IMR-90 (cell line): ENCODE measurements around the gene PLPP6. TPM values are rescaled to one million over a fixed set of nuclear protein-coding genes. Genes with fewer than 3 reads are reported as not detected.
A peak's percentile ranks its signal among the peaks of the same experiment; 100 is the strongest.

ENCODE experiments used
- ATAC-seq: fragments of 200-7000 bp; cut with Tn5 transposase; 2 replicates; pipeline ENCODE4 v1.9.1; 2020; ENCODE audit warnings: low read depth, mild to moderate bottlenecking, moderate library complexity
- BruUV-seq: library from RNA; stranded (reverse); fragments of 400-500 nt; replicated peaks from 2 replicates; lab custom pipeline; 2021; lab: Mats Ljungman, UMichigan
- CTCF ChIA-PET: fragments of 300-600 bp; formaldehyde crosslinking; extraction: SDS; loops from one replicate; lab custom pipeline; 2021; ENCODE audit warnings: antibody characterized with exemption; lab: Yijun Ruan, JAX
- POLR2A ChIA-PET: fragments of 300-600 bp; sonication (Branson Sonifier 250); formaldehyde crosslinking; loops from one replicate; lab custom pipeline; 2022; ENCODE audit warnings: antibody characterized with exemption; ENCODE audit not compliant: unreplicated experiment; lab: Charles Lee
- DNase-seq: peaks from one replicate; pipeline ENCODE4 v3.0.0; 2013
- H2AFZ ChIP-seq: replicated peaks from 2 replicates; pipeline ENCODE3; 2013; ENCODE audit warnings: low read length, mild to moderate bottlenecking; ENCODE audit not compliant: poor library complexity
- H2AK5ac ChIP-seq: 2 replicates; pipeline ENCODE4 v1.6.1; 2013; ENCODE audit warnings: low read depth, low read length, inconsistent platforms
- H2AK9ac ChIP-seq: replicated peaks from 2 replicates; pipeline ENCODE3; 2013; ENCODE audit warnings: mild to moderate bottlenecking, low read depth, low read length, moderate library complexity; ENCODE audit not compliant: poor library complexity
- H2BK120ac ChIP-seq: 2 replicates; pipeline ENCODE4 v1.6.1; 2013; ENCODE audit warnings: low read depth, low read length, inconsistent platforms
- H2BK15ac ChIP-seq: 3 replicates; pipeline ENCODE4 v1.6.1; 2013; ENCODE audit warnings: low read depth, low read length, inconsistent platforms
- H2BK20ac ChIP-seq: 2 replicates; pipeline ENCODE4 v1.6.1; 2013; ENCODE audit warnings: low read depth, mild to moderate bottlenecking, inconsistent platforms, low read length, moderate library complexity
- H2BK5ac ChIP-seq: 2 replicates; pipeline ENCODE4 v1.6.1; 2013; ENCODE audit warnings: mild to moderate bottlenecking, low read depth, low read length, inconsistent platforms; ENCODE audit not compliant: poor library complexity, severe bottlenecking
- H3K14ac ChIP-seq: replicated peaks from 2 replicates; pipeline ENCODE4 v1.6.1; 2013; ENCODE audit warnings: low read depth, low read length, inconsistent platforms
- H3K18ac ChIP-seq: 2 replicates; pipeline ENCODE4 v1.6.1; 2013; ENCODE audit warnings: low read depth, low read length, control low read depth
- H3K23ac ChIP-seq: 2 replicates; pipeline ENCODE4 v1.6.1; 2013; ENCODE audit warnings: low read depth, low read length, inconsistent platforms
- H3K27ac ChIP-seq: 2 replicates; pipeline ENCODE4 v1.5.1; 2013; ENCODE audit warnings: mild to moderate bottlenecking, control low read depth, low read length; ENCODE audit not compliant: insufficient read depth
- H3K27me3 ChIP-seq: 2 replicates; pipeline ENCODE4 v1.6.1; 2013; ENCODE audit warnings: low read length; ENCODE audit not compliant: control insufficient read depth, insufficient read depth
- H3K36me3 ChIP-seq: 2 replicates; pipeline ENCODE4 v1.6.1; 2013; ENCODE audit warnings: low read length, mixed read lengths; ENCODE audit not compliant: control insufficient read depth, insufficient read depth
- H3K4ac ChIP-seq: 2 replicates; pipeline ENCODE4 v1.6.1; 2013; ENCODE audit warnings: low read depth, low read length, inconsistent platforms
- H3K4me1 ChIP-seq: 2 replicates; pipeline ENCODE4 v1.6.1; 2013; ENCODE audit warnings: low read length, mixed read lengths; ENCODE audit not compliant: control insufficient read depth, insufficient read depth
- H3K4me2 ChIP-seq: 2 replicates; pipeline ENCODE4 v1.6.1; 2013; ENCODE audit warnings: low read depth, mild to moderate bottlenecking, control low read depth, low read length, moderate library complexity
- H3K4me3 ChIP-seq: 2 replicates; pipeline ENCODE4 v1.5.1; 2013; ENCODE audit warnings: low read depth, mild to moderate bottlenecking, control low read depth, low read length, moderate library complexity; ENCODE audit not compliant: insufficient read depth
- H3K56ac ChIP-seq: 2 replicates; pipeline ENCODE4 v1.6.1; 2013; ENCODE audit warnings: low read length, inconsistent platforms; ENCODE audit not compliant: insufficient read depth; ENCODE audit errors: extremely low read depth
- H3K79me1 ChIP-seq, 2 experiments: 2 replicates each; pipeline ENCODE4 v1.6.1; 2013; ENCODE audit warnings: low read length in 2 of 2, inconsistent platforms in 1 of 2, low read depth in 1 of 2
- H3K9ac ChIP-seq: 2 replicates; pipeline ENCODE4 v1.6.1; 2013; ENCODE audit warnings: low read depth, low read length, control low read depth
- H3K9me1 ChIP-seq: 2 replicates; pipeline ENCODE4 v1.6.1; 2013; ENCODE audit warnings: low read length, inconsistent platforms; ENCODE audit not compliant: insufficient read depth
- H3K9me3 ChIP-seq: 2 replicates; pipeline ENCODE4 v1.6.1; 2013; ENCODE audit warnings: low read length; ENCODE audit not compliant: control insufficient read depth, insufficient read depth
- H4K20me1 ChIP-seq: 2 replicates; pipeline ENCODE4 v1.6.1; 2013; ENCODE audit warnings: low read length, inconsistent platforms; ENCODE audit not compliant: insufficient read depth
- H4K5ac ChIP-seq: 2 replicates; pipeline ENCODE4 v1.6.1; 2013; ENCODE audit warnings: mild to moderate bottlenecking, low read depth, low read length, control low read depth
- H4K8ac ChIP-seq, 2 experiments: 2 replicates each; pipeline ENCODE4 v1.6.1; 2013; ENCODE audit warnings: low read depth in 2 of 2, low read length in 2 of 2, control low read depth in 1 of 2, inconsistent platforms in 1 of 2
- H4K91ac ChIP-seq: 2 replicates; pipeline ENCODE4 v1.6.1; 2013; ENCODE audit warnings: low read depth, low read length, inconsistent platforms; ENCODE audit not compliant: insufficient read depth
- CHD1 ChIP-seq: IDR thresholded peaks from 2 replicates; pipeline ENCODE4 v1.6.1; 2012; ENCODE audit warnings: low read depth, low read length, improper control_type of control experiment
- FOS ChIP-seq: fragments of 150-350 bp; IDR thresholded peaks from 2 replicates; pipeline ENCODE4 v1.6.1; 2016; ENCODE audit warnings: low read depth, low read length
- MAFK ChIP-seq: IDR thresholded peaks from 2 replicates; pipeline ENCODE4 v1.6.1; 2012; ENCODE audit warnings: low read depth, low read length, improper control_type of control experiment
- MAZ ChIP-seq: IDR thresholded peaks from 2 replicates; pipeline ENCODE4 v1.6.1; 2012; ENCODE audit warnings: low read depth, mild to moderate bottlenecking, low read length, improper control_type of control experiment, moderate library complexity, borderline replicate concordance
- RFX5 ChIP-seq: IDR thresholded peaks from 2 replicates; pipeline ENCODE4 v1.8.0; 2012; ENCODE audit warnings: low read depth, mild to moderate bottlenecking, low read length, moderate library complexity
- WGBS, 2 experiments: methylation state at CpG; one replicate each; pipeline versions ENCODE4 v1.1.5 to v1.1.7; 2013; ENCODE audit warnings: missing lambda C conversion rate in 2 of 2; ENCODE audit not compliant: insufficient read length in 1 of 2; ENCODE audit errors: extremely low coverage in 2 of 2; 5-methylcytosine and 5-hydroxymethylcytosine counted together
- dilution Hi-C: fragments of 300-500 bp; cut with HindIII; formaldehyde crosslinking; loops from one replicate; pipeline ENCODE4 v1.14.3; 2018; ENCODE audit warnings: low sequenced_read_pairs; ENCODE audit not compliant: unreplicated experiment
- in situ Hi-C: fragments of 300-500 bp; cut with MboI; formaldehyde crosslinking; loops from 3 replicates; pipeline ENCODE4 v1.14.3; 2019; ENCODE audit warnings: low sequenced_read_pairs, inconsistent platforms, mixed read lengths
- intact Hi-C: fragments of 100-400 bp; cut with micrococcal nuclease; formaldehyde crosslinking; loops from 2 replicates; pipeline ENCODE4 v1.10.0; 2022
- polyA plus RNA-seq, 3 experiments: library from polyadenylated mRNA; depleted of rRNA; stranded (reverse); fragments of >200 nt; gene quantifications; 2 replicates each; pipeline ENCODE4 v1.2.3, GENCODE V29; 2012; ENCODE audit warnings: low replicate concordance in 1 of 3
- total RNA-seq: library from RNA; depleted of rRNA; stranded (reverse); fragments of >200 nt; gene quantifications from 2 replicates; pipeline ENCODE4 v1.2.3, GENCODE V29; 2012

The PLPP6 gene
- total and polyA plus RNA-seq, 2 of the 4 experiments (the other 2 are of a cell fraction): 3.4 to 5.9 TPM

DNA sequence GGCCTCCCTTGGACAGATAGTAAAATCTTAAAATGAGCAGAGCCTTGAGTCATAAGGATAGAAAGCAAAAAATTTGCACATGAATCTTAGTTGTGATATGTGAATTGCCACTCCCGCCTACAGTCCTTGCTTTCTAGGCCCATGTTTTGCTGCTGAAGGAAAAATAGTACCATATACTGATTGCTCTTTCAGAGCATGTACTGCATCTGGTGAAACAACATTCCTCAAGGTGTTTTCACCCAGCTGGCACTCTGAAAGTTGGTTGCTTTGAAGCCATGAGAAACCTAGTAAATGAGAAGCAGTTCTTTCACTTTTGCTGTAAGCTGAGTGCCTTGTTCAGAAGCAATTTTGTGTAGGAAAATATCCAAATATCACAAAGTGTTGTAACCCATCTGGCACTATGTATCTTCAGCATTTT, 27.6 kb downstream of the PLPP6 start:
- intact Hi-C loops: no loop called here
- in situ Hi-C loops: loop anchor here (25.0 kb wide), 1 partner anchor 577 kb away; no protein-coding TSS in a partner anchor
- no peak overlapping the region for H3K4ac ChIP-seq
- H2AFZ ChIP-seq: no peak overlapping the region
- H3K36me3 ChIP-seq: peaks cover 25% of the 10 kb centered on the region
- no peak overlapping the region for H3K4me2 ChIP-seq
- H3K9me3 ChIP-seq: no peaks in the 10 kb centered on the region
- no peak overlapping the region for H3K56ac ChIP-seq
- no peak overlapping the region for H2BK5ac ChIP-seq
- ATAC-seq: no peak
- H2BK20ac ChIP-seq: no peak overlapping the region
- no peak overlapping the region for H3K14ac ChIP-seq
- no peak overlapping the region for H3K18ac ChIP-seq
- H4K5ac ChIP-seq: no peak overlapping the region
- H3K27ac ChIP-seq: no peak overlapping the region
- no peak overlapping the region for H2BK15ac ChIP-seq
- no peak overlapping the region for H2AK5ac ChIP-seq
- peaks cover 7% of the 10 kb centered on the region; the same call in 1 of the 2 replicates for H4K20me1 ChIP-seq
- peaks cover 9 to 56% of the 10 kb centered on the region in 2 experiments for H3K79me1 ChIP-seq
- BruUV-seq: no TSS peak
- H3K4me3 ChIP-seq: no peak overlapping the region
- peaks cover 2% of the 10 kb centered on the region for H3K4me1 ChIP-seq
- no peak overlapping the region for H3K9ac ChIP-seq
- DNase-seq: peak; percentile 31
- H4K91ac ChIP-seq: no peak overlapping the region
- no peak overlapping the region for H3K23ac ChIP-seq
- peaks cover 10% of the 10 kb centered on the region for H3K9me1 ChIP-seq
- CTCF ChIA-PET: no interaction called here
- TF ChIP-seq CHD1 (no peak), MAZ (no peak), MAFK (no peak), RFX5 (no peak), FOS (no peak)
- dilution Hi-C loops: no loop called here
- H4K8ac ChIP-seq: no peak overlapping the region
- WGBS, 2 experiments: no CpG with 5 or more reads among the region's 1 CpG
- no peak overlapping the region for H2AK9ac ChIP-seq
- no peak overlapping the region for H2BK120ac ChIP-seq
- no peaks in the 10 kb centered on the region for H3K27me3 ChIP-seq
- POLR2A ChIA-PET: no interaction called here
